Left ventricle myocardium inferior (tissue), 1 donor: ENCODE data around the gene POLR1F. TPM values are rescaled to one million over a fixed set of nuclear protein-coding genes. Genes with fewer than 3 reads are reported as not detected.
A peak's percentile ranks its signal among the peaks of the same experiment; 100 is the strongest.

Experiments
- DNase-seq: peaks from one replicate; pipeline ENCODE4 v3.0.0-alpha.2; 2020
- H3K27ac ChIP-seq: fragments of 200-600 bp; replicated peaks from 2 replicates; pipeline ENCODE4 v1.8.0; 2021
- H3K27me3 ChIP-seq: fragments of 200-600 bp; 2 replicates; pipeline ENCODE4 v1.8.0; 2021; ENCODE audit warnings: low read depth
- H3K36me3 ChIP-seq: fragments of 200-600 bp; 2 replicates; pipeline ENCODE4 v1.8.0; 2021
- H3K4me1 ChIP-seq: fragments of 200-600 bp; 2 replicates; pipeline ENCODE4 v1.8.0; 2021
- H3K4me3 ChIP-seq: fragments of 200-600 bp; 2 replicates; pipeline ENCODE4 v1.8.0; 2021; ENCODE audit warnings: mild to moderate bottlenecking, moderate library complexity
- H3K9me3 ChIP-seq: fragments of 200-600 bp; replicated peaks from 2 replicates; pipeline ENCODE4 v1.8.0; 2021
- CTCF ChIP-seq: fragments of 200-600 bp; IDR thresholded peaks from 2 replicates; pipeline ENCODE4 v1.8.0; 2021; ENCODE audit warnings: antibody characterized with exemption, mild to moderate bottlenecking, borderline replicate concordance
- intact Hi-C: fragments of 100-400 bp; cut with micrococcal nuclease; formaldehyde crosslinking; loops from one replicate; pipeline ENCODE4 v1.11.0; 2022
- long read RNA-seq: library from polyadenylated mRNA; unstranded; transcript quantifications from one replicate; pipeline ENCODE4 v2.0.0, GENCODE V29; 2021
- total RNA-seq: library from RNA; stranded (reverse); fragmentation: NEBNext Ultra II Directional; extraction: Animal tissue kit (Norgen Biotek cat#: 25700); gene quantifications from one replicate; pipeline ENCODE4 v1.2.1, GENCODE V29; 2021
- donor health status: DM: no; HTN: yes; CAD: no; lungs with severe emphysema.

The POLR1F gene
- total RNA-seq, result 8.5 TPM
- long read RNA-seq, transcript TWISTNB-201 (4 exons, 3,942 nt), result major isoform, 28 of 31 reads
- long read RNA-seq, partial matches to known transcripts, result 0 of 31 reads
- long read RNA-seq, other reads (novel, unspliced or antisense), result 3 of 31 reads

GRCh38 chr7:19708397-19709248 is at the start of gene POLR1F:
POLR1F (minus strand) TSS chr7:19709037; CDS start chr7:19709016, 21 bp downstream.
- Histone ChIP-seq H3K27me3 (no peaks in the 10 kb centered on the region), H3K4me1 (peaks cover 34% of the 10 kb centered on the region), H3K9me3 (no peaks in the 10 kb centered on the region), H3K27ac (peak within 1 kb of the TSS; percentile 66), H3K36me3 (peaks cover 2% of the 10 kb centered on the region), H3K4me3 (peak within 1 kb of the TSS; percentile 77)
- peak; percentile 91 for TF ChIP-seq CTCF
- DNase-seq, result peak; percentile 95
- intact Hi-C loops, result no loop called here

DNA sequence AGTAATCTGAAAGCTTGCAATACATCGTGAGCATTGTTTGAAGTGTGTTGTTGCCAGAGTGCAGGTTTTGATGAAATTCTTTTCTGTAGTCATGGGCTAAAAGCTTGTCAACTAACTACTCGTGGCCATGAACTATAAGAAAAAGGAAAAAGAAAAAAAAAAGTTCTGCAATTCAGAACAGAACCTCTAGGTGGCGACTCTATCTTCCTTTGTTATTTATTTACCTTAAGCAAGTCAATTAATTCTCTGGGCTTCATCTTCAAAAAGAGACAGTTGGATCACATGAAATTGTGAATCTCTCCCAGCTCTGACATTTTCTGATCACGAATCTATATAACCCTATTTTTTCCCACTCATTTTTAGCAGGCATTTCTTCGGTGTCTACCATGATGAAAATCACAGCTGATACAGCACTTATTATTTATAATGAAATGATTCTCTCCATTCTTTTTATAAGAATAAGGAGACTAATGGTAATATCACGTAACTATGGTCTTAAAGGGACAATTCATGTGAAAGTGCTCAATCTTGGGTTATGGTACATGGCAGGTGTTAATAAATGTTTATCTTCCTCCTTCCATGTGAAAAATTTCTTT is 45.8 kb upstream of the POLR1F start:
- intact Hi-C loops, result no loop called here
- no peak for DNase-seq

GRCh38 chr7:19752020-19752419 is 43.2 kb upstream of the POLR1F start:
- no peak for DNase-seq
- Histone ChIP-seq H3K4me1 (no peaks in the 10 kb centered on the region), H3K9me3 (no peaks in the 10 kb centered on the region), H3K27me3 (peaks cover 5% of the 10 kb centered on the region), H3K4me3 (no peak overlapping the region), H3K36me3 (no peaks in the 10 kb centered on the region), H3K27ac (no peak overlapping the region)
- no peak for TF ChIP-seq CTCF
- intact Hi-C loops, result no loop called here

More for the DNA sequence above, 45.8 kb upstream of the POLR1F start:
- Histone ChIP-seq H3K27ac (no peak overlapping the region), H3K4me3 (no peak overlapping the region), H3K9me3 (no peaks in the 10 kb centered on the region), H3K36me3 (no peaks in the 10 kb centered on the region), H3K27me3 (peaks cover 5% of the 10 kb centered on the region), H3K4me1 (no peaks in the 10 kb centered on the region)
- TF ChIP-seq CTCF, result peak; percentile 70

- no peak for TF ChIP-seq CTCF
- Histone ChIP-seq H3K36me3 (no peaks in the 10 kb centered on the region), H3K4me1 (no peaks in the 10 kb centered on the region), H3K27me3 (peaks cover 8% of the 10 kb centered on the region), H3K27ac (no peak overlapping the region), H3K4me3 (no peak overlapping the region), H3K9me3 (no peaks in the 10 kb centered on the region)
- intact Hi-C loops, result loop anchor here (10.0 kb wide), 1 partner anchor 845 kb away; no protein-coding TSS in a partner anchor
- DNase-seq, result no peak
Observed at GRCh38 chr7:19749658-19750057, 40.8 kb upstream of the POLR1F start.

DNA sequence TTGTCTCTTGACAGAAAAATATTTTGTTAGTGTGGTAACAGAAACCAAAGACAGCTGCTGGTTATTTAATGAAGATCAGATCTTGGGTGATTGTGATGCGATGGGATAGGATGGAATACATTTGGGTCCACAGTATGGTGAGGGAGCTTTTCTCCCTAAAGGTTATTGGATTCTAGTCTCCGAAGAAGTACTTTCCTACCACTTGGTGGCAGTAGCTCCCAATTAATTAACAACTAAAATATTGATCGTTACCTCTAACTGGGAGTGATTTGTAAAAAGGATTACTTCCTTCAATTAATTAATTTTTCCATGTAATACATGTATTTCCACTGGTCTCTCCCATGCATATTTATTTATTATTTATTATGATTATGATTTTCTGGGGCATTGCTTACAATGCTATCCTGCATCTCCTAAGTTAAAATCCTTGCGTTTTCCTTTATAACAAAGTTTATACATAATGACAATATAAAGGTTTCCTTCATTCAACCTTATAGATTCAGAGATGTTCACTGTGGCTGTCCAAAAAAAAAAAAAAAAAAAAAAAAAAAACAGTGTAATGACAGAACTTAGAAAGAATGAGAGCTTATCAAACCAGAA is 39.0 kb upstream of the POLR1F start:
- Histone ChIP-seq H3K4me1 (no peaks in the 10 kb centered on the region), H3K27ac (no peak overlapping the region), H3K9me3 (no peaks in the 10 kb centered on the region), H3K27me3 (peaks cover 8% of the 10 kb centered on the region), H3K36me3 (no peaks in the 10 kb centered on the region), H3K4me3 (no peak overlapping the region)
- TF ChIP-seq CTCF, result peak; percentile 64
- intact Hi-C loops, result loop anchor here (10.0 kb wide), 1 partner anchor 847 kb away; no protein-coding TSS in a partner anchor
- DNase-seq, result no peak
